Measurements from ENCODE around the gene PRKG1.

DNA sequence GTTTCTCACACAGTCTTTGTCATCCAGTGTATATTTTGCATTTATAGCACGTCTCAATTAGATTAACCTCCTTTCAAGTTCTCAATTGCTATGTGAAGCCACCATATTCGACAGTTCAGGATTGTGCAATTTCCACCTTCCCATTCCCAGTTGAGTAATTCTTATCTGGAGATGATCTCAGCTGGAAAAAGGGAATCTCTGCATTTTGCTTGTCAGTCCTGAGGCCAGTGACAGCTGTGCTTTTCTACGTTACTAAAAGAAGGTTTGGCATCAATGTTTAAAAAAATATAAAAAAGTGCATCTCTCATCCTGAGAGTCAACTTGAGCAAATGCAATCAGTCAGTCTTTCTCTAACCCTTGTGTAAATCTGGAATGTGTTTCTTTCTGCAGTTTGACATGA, 247.7 kb downstream of the PRKG1 start:
- TF ChIP-seq, protein P1, sequence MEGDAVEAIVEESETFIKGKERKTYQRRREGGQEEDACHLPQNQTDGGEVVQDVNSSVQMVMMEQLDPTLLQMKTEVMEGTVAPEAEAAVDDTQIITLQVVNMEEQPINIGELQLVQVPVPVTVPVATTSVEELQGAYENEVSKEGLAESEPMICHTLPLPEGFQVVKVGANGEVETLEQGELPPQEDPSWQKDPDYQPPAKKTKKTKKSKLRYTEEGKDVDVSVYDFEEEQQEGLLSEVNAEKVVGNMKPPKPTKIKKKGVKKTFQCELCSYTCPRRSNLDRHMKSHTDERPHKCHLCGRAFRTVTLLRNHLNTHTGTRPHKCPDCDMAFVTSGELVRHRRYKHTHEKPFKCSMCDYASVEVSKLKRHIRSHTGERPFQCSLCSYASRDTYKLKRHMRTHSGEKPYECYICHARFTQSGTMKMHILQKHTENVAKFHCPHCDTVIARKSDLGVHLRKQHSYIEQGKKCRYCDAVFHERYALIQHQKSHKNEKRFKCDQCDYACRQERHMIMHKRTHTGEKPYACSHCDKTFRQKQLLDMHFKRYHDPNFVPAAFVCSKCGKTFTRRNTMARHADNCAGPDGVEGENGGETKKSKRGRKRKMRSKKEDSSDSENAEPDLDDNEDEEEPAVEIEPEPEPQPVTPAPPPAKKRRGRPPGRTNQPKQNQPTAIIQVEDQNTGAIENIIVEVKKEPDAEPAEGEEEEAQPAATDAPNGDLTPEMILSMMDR (conservative IDR thresholded peaks at IDR 0.05; ENCODE audit: low read depth, low read length) = no peak
- no peak for TF ChIP-seq EZH2 (IDR thresholded peaks at IDR 0.05; ENCODE audit: low read length, unreplicated experiment)
